SIG-M5 (cell line): ENCODE data around the gene TPST2.
"Not testable (repeated sequence)": the region's sequence is repeated elsewhere in the genome, so short reads cannot be mapped to it uniquely, and the experiment has no call there.

Experiments
- DNase-seq: peaks from one replicate; lab custom pipeline; 2025; lab: John Stamatoyannopoulos, UW

The TPST2 gene

DNA sequence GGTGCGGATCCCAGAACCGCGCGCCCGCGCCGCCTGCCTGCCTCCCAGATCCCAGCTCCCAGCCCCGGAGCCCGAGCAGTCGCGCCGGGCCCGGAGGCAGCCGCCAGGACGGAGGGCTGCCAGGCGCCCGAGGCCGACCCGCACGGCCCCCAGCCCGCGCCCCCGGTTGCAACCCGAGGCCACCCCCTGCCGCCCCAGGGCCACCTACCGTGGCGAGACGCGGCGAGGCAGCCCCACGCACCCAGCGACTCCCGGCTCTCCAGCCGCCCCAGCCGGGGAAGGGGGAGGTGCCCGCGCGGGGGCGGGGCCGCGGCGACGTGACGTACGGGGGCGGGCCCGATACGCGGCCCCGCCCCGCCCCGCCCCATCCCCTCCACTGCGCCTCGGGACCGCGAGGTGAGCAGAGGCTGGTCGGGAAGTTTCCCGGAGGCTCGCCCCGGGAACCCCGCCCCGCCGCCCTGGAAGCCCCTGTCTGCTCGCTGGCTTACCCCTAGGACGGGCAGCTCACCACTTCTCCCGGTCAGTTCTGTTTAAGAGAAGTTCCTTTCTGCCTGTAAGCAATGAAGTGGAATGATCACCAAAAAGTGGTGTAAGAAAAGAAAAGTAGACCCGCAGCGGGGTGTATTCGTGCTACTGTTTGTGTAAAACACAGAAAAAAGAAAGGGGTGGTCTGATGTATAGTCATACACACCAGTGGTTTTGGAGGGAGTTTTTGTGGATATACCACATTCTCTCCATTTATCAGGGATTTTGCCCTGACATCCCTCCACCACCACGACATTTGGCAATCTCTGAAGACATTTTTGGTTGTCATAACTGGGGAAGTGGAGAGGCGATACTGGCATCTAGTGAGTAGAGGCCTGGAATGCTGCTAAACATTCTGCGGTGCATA lies at the start of gene TPST2:
Gene TPST2 (minus strand): TSS at position 288 of the 892 bp plus-strand sequence. CDS start 48,502 bp downstream, outside the sequence.
- DNase-seq = no peak

DNA sequence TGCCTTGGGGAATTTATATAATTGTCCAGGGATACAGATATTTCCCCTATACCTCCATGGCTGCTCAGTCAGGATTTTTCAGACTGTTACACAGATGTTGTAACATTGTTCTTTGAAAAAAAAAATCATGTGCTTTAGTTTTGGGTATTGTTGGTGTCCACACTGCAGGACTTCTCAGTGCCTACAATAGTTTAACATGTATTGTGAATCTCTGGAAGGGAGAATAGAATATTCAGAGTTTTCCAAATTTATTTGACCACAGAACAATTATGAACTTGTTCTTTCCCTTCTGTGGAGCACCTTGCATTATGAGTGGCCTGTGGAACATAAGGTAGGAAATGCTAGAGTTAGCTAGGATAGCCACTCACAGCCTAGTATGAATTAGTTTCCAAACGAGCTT lies 46.4 kb upstream of the TPST2 start:
- no peak for DNase-seq

- DNase-seq = no peak
Observed at GRCh38 chr22:26635117-26635516, 45.2 kb upstream of the TPST2 start.

GRCh38 chr22:26634189-26634588 lies 44.3 kb upstream of the TPST2 start:
- no peak for DNase-seq

DNA sequence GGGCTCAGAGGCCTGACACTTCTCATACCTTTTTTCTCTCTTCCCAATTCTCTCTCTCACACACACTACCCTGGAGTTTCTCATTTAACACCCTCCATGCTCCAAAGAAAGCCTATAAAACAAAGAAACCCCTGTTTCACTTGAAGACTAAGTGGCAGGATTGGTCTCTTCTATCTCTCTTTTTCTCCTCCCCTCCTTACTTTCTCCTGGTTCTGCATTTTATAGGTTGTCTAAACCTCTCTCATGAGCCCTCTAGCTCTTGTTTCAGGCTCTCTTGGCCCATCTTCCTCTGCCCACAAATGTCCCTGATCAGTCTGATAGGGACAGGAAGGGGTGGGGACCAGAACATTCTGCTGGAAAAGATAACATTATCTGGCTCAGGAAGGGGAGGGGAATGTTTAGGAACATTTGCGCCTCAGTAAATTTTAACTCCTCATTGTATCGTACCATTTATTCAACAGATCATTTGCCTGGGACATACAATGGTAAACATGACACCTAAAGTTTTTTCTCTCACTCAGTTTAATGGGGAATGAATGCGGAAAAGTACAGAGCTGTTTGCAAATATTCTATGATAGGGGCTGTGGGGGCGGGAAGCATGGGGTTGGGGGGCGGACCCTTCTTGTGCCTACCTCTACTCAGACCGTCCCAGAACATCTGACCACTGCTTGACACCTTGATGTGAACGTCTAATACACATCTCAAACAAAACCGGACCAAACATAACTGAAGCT lies 42.7 kb upstream of the TPST2 start:
- no peak for DNase-seq

- DNase-seq = no peak
Observed at GRCh38 chr22:26631282-26631681, 41.4 kb upstream of the TPST2 start.

DNA sequence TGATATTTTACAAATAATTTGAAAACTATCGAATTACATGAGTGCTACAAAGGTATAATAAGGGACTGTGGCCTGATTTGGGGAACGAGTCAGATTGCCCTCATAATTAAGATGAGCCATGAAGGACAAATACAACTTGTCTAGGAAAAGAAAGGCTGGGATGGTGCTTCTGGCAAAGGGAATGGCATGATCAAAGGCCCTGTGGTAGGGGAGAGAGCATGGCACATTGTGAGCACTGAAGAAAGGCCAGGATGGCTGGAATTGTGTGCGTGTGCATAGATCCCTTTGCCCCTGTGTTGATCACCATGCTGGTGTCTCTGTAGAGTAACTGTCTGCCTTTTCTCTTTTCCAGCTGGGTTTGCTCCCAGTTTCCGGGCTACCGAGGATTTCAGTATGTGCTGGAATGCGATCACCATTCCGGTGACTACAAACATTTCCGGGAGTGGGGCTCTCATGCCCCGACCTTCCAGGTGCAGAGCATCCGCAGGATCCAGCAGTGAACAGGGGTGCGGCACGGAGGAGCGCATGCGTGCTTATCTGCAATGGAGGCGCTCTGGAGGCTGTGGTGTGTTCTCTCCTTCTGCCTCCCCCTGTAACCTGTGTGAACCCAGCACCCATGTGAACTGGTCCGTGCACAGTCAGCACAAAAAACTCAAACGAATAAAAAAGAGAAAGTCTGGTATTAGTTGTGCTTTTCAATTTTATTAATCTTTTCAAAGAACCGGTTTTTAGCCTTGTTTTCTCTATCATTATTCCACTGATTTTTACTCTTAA lies 40.2 kb upstream of the TPST2 start:
- no peak for DNase-seq

GRCh38 chr22:26624803-26625202 lies 34.9 kb upstream of the TPST2 start:
- DNase-seq = no peak

- no peak for DNase-seq
Observed at GRCh38 chr22:26623984-26624383, 34.1 kb upstream of the TPST2 start.

DNA sequence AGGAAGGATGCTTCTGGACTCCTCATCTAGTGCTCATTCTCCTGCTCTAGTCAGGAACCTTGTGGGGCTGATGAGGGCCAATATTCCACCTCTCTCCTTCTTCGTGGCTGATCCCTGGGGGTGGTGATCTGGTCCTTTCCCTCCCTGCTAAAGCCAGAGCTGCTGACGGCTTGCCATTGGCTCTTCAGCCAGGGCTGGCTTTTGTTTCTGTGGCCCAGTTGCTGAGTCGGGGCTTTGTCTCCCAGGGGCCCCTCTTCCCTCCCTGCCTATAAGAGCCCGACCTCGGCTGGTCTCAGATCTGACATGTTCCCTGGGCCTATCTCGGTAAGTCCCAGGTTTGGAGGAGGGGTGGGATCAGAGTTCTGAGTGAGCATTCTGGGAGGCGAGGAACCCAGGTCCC lies 31.7 kb upstream of the TPST2 start, which contains the start of gene CRYBA4:
Gene CRYBA4 (plus strand): TSS at position 301 of the 400 bp plus-strand sequence. CDS start 634 bp downstream, outside the sequence.
- no peak for DNase-seq

DNA sequence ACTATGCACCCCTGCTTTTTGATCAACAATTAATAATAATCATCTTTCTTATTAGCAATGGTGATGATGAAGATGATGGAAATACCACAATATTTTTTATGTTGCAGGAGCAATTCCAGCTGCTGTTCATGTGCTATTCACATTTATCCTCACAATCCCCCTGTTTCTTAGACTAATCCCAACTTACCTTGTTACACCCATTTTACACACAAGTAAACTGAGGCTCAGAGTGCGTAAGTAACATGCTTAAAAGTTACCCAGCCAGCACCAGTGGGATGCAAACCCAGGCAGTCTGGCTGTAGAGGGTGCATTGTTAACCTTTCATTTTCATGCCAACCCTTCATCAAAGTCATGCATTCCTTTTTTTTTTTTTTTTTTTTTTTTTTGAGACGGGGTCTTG lies 30.3 kb upstream of the TPST2 start:
- DNase-seq = no peak

GRCh38 chr22:26619510-26619909 lies 29.6 kb upstream of the TPST2 start:
- DNase-seq = no peak

DNA sequence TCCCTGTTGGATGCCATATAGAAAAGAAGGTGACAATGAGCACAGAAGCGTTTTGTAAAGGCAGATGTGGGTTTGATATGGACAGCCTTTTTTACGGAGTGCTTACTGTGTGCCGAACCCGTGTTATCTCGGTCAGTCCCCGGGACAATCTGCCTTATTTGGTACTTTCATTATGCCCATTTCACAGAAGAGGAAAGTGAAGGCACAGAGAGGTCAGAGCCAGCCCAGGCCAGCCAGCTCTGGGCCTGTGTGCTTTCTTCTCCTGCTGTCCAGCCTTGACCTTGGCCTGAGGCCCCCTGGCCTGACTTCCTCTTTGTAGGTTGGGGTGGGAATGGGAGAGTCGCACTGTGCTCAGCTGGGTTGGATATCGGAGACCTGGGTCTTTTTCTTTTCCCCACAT lies 28.5 kb upstream of the TPST2 start:
- DNase-seq = no peak

DNA sequence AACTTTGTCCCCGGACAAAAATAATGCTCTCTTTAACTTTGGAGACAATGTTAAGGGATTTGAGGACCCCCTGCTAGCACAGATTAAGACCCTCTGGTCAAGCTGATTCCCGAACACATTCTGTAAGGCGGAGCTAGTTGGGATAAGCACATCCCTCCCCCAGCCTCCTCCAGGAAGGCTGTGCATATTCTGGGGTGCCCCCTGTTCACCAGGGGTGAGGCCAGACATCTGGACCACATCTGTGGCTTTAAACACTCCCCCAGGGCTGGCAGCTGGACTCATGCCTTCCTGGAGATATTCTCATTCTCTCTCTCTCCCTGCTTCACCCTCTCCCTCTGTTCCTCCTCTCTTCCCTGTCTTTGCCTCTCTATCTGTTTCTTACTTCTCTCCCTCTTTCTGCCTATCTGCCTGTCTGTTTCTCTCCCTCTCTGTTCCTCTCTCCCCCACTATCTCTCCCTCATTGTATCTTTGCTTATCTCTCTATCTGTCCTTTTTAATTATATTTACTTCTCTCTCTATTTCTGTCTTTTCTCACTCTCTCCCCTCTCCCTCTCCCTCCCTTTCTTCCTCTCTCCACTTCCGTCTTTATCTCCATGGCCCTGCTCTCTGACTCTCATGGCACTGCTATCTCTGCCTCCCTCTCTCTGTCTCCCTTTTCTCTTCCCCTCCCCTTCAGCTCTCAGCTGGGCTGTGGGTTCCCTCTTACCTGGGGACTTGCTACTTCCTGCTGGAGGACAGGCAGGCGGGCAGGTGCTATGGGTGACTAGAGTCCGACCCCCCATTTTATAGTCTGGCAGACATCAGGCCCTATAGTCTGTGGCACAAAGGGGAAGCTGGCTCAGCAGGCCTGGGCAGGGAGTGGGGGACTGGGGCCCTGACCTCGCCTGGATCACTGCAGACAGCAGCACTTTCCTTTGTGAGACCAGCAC lies 27.6 kb upstream of the TPST2 start, which contains the start of gene CRYBB1:
Gene CRYBB1 (minus strand): TSS at position 757 of the 929 bp plus-strand sequence. CDS start 1,708 bp downstream, outside the sequence.
- no peak for DNase-seq

- DNase-seq = no peak
Observed at GRCh38 chr22:26616650-26617049, 26.7 kb upstream of the TPST2 start.

DNA sequence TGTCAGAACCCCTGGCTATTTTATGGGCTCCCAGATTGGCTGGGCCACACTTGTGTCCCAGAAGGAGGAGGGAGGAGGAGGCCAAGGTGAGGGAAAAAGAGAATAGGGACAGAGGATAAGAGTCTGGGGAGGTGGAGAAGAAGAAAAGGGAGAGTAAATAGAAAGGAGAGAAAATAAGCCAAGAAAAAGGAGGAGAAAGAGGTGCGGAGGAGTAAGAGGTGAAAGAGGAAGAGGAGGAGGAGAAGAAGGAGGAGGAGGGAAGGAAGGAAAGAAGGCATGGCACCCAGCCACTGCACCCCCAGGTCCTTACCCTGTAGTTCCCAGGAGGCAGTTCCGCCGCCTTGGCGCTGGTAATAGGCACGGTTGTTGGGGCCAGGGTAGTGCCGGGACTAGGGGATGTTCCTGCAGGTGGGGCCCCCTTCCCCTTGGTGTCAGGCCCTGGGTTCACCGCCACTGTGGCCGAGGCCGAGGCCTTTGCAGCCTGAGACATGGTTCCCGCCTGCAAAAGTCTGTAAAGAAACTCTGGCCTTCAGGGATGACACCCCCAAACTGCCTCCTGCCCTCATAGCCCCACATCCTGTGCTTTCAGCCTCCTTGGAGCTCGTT lies 26.0 kb upstream of the TPST2 start:
- DNase-seq = no peak

- no peak for DNase-seq
Observed at GRCh38 chr22:26615149-26615548, 25.2 kb upstream of the TPST2 start.

- DNase-seq = no peak
Observed at GRCh38 chr22:26614322-26614721, 24.4 kb upstream of the TPST2 start.

DNA sequence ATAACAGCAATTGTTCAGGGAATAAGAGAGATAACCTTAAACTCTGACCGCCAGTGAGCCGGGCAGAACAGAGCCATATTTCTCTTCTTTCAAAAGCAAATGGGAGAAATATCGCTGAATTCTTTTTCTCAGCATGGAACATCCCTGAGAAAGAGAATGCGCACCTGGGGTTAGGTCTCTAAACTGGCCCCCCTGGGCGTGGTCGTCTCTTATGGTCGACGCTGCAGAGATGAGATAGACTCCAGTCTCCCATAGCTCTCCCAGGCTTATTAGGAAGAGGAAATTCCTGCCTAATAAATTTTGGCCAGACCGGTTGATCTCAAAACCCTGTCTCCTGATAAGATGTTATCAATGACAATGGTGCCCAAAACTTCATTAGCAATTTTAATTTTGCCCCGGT lies 23.8 kb upstream of the TPST2 start:
- DNase-seq = not testable (repeated sequence)

DNA sequence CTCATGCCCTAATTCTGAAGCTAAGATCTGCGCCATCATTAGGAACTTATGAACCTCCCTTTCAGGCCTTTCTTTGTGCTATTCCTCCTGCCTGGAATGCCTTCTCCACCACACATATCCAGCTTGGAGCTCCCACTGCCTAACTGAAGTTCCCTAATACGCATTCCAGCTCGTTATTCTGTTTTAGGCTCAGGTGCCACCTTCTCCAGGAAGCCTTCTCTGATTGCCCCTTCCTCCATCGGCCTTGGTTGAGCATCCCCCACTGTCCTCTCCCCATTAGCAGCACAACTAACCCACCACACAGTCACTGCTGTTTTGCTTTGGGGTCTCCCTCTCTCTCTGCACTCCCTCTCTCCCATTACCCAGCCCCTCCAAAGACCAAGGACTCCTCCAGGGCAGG lies 22.7 kb upstream of the TPST2 start:
- DNase-seq = no peak

DNA sequence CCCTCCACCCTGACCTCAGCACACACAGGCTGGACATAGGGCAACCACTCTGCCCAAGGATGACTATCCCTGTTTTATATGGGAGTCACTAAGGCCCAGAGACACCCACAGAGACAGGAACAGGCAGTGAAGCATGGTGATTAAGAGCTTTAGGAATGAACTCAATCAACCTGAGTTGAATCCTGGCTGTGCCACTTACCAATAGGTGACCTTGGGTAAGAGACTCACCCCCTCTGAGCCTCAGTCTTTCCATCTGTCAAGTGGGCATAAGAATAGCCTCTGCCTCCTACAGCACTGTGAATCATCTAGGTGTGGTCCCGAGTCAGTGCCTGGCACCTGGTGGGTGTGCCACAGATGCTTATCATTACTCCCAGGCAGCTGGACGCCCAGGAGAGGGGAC lies 21.1 kb upstream of the TPST2 start:
- DNase-seq = no peak
